ENCODE results near the gene GYS1. TPM values are rescaled to one million over a fixed set of nuclear protein-coding genes. Genes with fewer than 3 reads are reported as not detected.

Gene GYS1
- polyA plus RNA-seq, 1 donor from 2014 or later, result 12.9 TPM

DNA sequence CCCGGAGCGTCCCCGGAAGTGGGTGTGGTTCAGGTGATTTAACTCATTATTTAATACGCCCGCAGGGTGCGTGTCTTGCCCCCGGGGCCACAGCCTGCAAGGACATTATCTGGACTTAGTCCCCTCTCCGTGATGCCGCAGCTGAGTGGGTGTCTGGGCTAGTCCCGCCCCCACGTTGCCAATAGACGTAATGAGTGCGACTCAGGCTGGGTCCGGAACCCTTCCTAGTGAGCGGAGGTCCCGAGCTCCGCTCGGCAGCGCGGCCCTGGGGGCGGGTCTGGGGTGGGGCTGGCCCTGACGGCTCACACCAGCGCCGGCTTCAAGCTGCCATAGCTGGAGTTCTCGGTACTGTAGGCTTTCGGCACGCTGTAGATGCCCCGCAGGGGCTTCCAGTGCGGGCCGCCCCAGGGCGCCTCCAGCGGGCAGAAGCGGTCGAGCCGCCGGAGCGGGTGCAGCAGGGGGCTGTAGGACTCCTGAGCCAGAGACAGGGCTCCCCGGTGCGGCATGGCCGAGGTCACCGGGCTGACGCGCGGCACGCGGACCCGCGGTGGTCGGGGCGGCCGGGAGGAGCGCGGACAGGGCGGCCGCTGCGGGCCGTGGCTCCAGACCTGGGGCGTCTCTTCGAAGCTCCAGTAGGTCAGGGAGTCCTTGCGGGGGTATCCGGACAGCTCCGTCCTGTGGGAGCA lies 24.7 kb upstream of the GYS1 start:
- H3K9me2 ChIP-seq (ENCODE audit: insufficient read depth, low read length), result no peaks in the 10 kb centered on the region
- H4K20me1 ChIP-seq (ENCODE audit: insufficient read depth), result no peaks in the 10 kb centered on the region
- H3K9ac ChIP-seq (ENCODE audit: low read length), result no peak overlapping the region
- H3K4me3 ChIP-seq (ENCODE audit: low read length), result no peak overlapping the region
- peaks cover 13% of the 10 kb centered on the region for H3K27me3 ChIP-seq (ENCODE audit: insufficient read depth, low read depth, low read length)
- H3K4me2 ChIP-seq (ENCODE audit: low read length), result no peak overlapping the region
- no peaks in the 10 kb centered on the region for H3K36me3 ChIP-seq (ENCODE audit: insufficient read depth, low read length)
- no peaks in the 10 kb centered on the region for H3K9me3 ChIP-seq (ENCODE audit: low read length)
- H3F3A ChIP-seq (ENCODE audit: insufficient read depth, low read length, poor library complexity, severe bottlenecking), result no peaks in the 10 kb centered on the region
- H3K79me2 ChIP-seq (replicated peaks; ENCODE audit: insufficient read depth, low read length), result no peaks in the 10 kb centered on the region
- no peak overlapping the region for H2AFZ ChIP-seq (ENCODE audit: low read depth, low read length)
- no peak overlapping the region for H3K27ac ChIP-seq (ENCODE audit: low read length)
- TF ChIP-seq POLR2AphosphoS5 (IDR thresholded peaks at IDR 0.05) (no peak), TAF1 (IDR thresholded peaks at IDR 0.05; ENCODE audit: low read depth) (no peak), SMC3 (conservative IDR thresholded peaks at IDR 0.05; ENCODE audit: poor library complexity) (no peak)
- TF ChIP-seq, protein P1, sequence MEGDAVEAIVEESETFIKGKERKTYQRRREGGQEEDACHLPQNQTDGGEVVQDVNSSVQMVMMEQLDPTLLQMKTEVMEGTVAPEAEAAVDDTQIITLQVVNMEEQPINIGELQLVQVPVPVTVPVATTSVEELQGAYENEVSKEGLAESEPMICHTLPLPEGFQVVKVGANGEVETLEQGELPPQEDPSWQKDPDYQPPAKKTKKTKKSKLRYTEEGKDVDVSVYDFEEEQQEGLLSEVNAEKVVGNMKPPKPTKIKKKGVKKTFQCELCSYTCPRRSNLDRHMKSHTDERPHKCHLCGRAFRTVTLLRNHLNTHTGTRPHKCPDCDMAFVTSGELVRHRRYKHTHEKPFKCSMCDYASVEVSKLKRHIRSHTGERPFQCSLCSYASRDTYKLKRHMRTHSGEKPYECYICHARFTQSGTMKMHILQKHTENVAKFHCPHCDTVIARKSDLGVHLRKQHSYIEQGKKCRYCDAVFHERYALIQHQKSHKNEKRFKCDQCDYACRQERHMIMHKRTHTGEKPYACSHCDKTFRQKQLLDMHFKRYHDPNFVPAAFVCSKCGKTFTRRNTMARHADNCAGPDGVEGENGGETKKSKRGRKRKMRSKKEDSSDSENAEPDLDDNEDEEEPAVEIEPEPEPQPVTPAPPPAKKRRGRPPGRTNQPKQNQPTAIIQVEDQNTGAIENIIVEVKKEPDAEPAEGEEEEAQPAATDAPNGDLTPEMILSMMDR (IDR thresholded peaks at IDR 0.05; ENCODE audit: poor library complexity, severe bottlenecking), result peak; percentile 38

DNA sequence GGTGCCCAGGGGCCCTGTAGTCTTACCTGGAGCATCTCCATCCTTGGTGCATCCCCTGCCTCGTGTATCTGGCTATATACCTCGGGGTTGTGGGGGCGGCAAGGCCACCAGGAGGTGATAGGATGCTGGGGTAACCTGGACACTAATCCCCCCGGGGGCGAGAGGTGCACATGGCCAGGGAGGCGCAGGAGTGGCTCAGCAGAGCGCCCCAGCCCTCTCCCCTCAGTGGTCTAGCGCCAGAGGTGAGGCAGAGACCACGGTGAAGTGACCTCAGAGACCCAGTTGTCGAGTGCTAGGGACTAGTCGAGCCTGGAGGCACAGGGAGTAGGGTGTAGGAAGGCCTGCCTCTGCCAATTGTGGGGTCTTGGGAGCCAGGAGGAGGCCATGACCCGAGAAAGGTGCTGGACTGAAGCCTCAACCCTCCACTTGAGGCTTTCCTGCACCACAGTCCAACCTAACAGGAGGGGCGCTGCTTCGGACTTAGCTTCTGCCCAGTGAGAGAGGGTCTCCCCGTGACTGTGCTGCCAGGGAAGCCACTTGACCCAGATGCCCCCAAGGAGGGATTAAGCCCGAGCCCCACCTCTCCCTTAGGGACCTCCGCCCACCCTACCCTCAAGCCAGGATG lies 24.0 kb upstream of the GYS1 start, which contains the start of gene LHB:
Gene LHB (minus strand): TSS at position 51 of the 625 bp plus-strand sequence. CDS start 10 bp downstream, at position 41.
- Histone ChIP-seq H3K9ac (ENCODE audit: low read length) (no peak within 1 kb of the TSS), H3K36me3 (ENCODE audit: insufficient read depth, low read length) (no peaks in the 10 kb centered on the region), H4K20me1 (ENCODE audit: insufficient read depth) (no peaks in the 10 kb centered on the region), H3K27me3 (ENCODE audit: insufficient read depth, low read depth, low read length) (peaks cover 13% of the 10 kb centered on the region), H3F3A (ENCODE audit: insufficient read depth, low read length, poor library complexity, severe bottlenecking) (no peaks in the 10 kb centered on the region), H2AFZ (ENCODE audit: low read depth, low read length) (no peak within 1 kb of the TSS), H3K79me2 (replicated peaks; ENCODE audit: insufficient read depth, low read length) (no peaks in the 10 kb centered on the region), H3K9me2 (ENCODE audit: insufficient read depth, low read length) (no peaks in the 10 kb centered on the region), H3K4me3 (ENCODE audit: low read length) (no peak within 1 kb of the TSS), H3K27ac (ENCODE audit: low read length) (no peak within 1 kb of the TSS), H3K9me3 (ENCODE audit: low read length) (no peaks in the 10 kb centered on the region), H3K4me2 (ENCODE audit: low read length) (no peak within 1 kb of the TSS)
- no peak for TF ChIP-seq TAF1 (IDR thresholded peaks at IDR 0.05; ENCODE audit: low read depth)
- no peak for TF ChIP-seq EZH2 (IDR thresholded peaks at IDR 0.05; ENCODE audit: borderline replicate concordance, insufficient read depth, low read length, poor library complexity, severe bottlenecking)
- no peak for TF ChIP-seq SMC3 (conservative IDR thresholded peaks at IDR 0.05; ENCODE audit: poor library complexity)
- no peak for TF ChIP-seq REST (IDR thresholded peaks at IDR 0.05; ENCODE audit: borderline replicate concordance)
- TF ChIP-seq RAD21 (conservative IDR thresholded peaks at IDR 0.05), result no peak
- TF ChIP-seq MXI1 (conservative IDR thresholded peaks at IDR 0.05; ENCODE audit: poor library complexity, severe bottlenecking), result no peak
- TF ChIP-seq, protein P1 (IDR thresholded peaks at IDR 0.05; ENCODE audit: poor library complexity, severe bottlenecking), result no peak
- TF ChIP-seq EP300 (conservative IDR thresholded peaks at IDR 0.05; ENCODE audit: poor library complexity, severe bottlenecking), result no peak
- no peak for TF ChIP-seq POLR2AphosphoS5 (IDR thresholded peaks at IDR 0.05)
